DOHH2 (cell line): ENCODE results near the gene PRKD3.

Experiments
- H3F3A ChIP-seq: fragments of 200-600 bp; sonication (generic), shearing (Covaris generic); 2 replicates; pipeline ENCODE4 v1.6.0; 2016; ENCODE audit warnings: antibody characterized with exemption, mild to moderate bottlenecking; ENCODE audit not compliant: control insufficient read depth, insufficient read depth
- H3K27ac ChIP-seq: fragments of 200-600 bp; sonication (generic); 2 replicates; pipeline ENCODE4 v1.5.1; 2014; ENCODE audit warnings: low read depth, mild to moderate bottlenecking, low read length, moderate library complexity
- H3K27me3 ChIP-seq: fragments of 200-600 bp; sonication (generic); 2 replicates; pipeline ENCODE4 v1.6.1; 2014; ENCODE audit warnings: mild to moderate bottlenecking, low read length, mixed read lengths; ENCODE audit not compliant: control insufficient read depth
- H3K36me3 ChIP-seq: fragments of 200-600 bp; sonication (generic); 2 replicates; pipeline ENCODE4 v1.6.1; 2014; ENCODE audit warnings: mild to moderate bottlenecking, low read length, moderate library complexity, mixed read lengths; ENCODE audit not compliant: control insufficient read depth
- H3K4me1 ChIP-seq: fragments of 200-600 bp; sonication (generic); 2 replicates; pipeline ENCODE4 v1.6.1; 2014; ENCODE audit warnings: mild to moderate bottlenecking, low read length, mixed read lengths; ENCODE audit not compliant: control insufficient read depth
- H3K4me2 ChIP-seq: fragments of 200-600 bp; sonication (generic); 2 replicates; pipeline ENCODE4 v1.6.0; 2014; ENCODE audit warnings: mild to moderate bottlenecking, low read length, moderate library complexity
- H3K4me3 ChIP-seq: fragments of 200-600 bp; sonication (generic); 2 replicates; pipeline ENCODE4 v1.5.1; 2014; ENCODE audit warnings: mild to moderate bottlenecking, low read length, mixed read lengths
- H3K79me2 ChIP-seq: fragments of 200-600 bp; sonication (generic); 2 replicates; pipeline ENCODE4 v1.6.1; 2014; ENCODE audit warnings: mild to moderate bottlenecking, low read length, mixed read lengths; ENCODE audit not compliant: control insufficient read depth
- H3K9me2 ChIP-seq: fragments of 200-600 bp; sonication (generic); replicated peaks from 2 replicates; pipeline ENCODE4 v1.6.1; 2014; ENCODE audit warnings: mild to moderate bottlenecking, low read length, mixed read lengths; ENCODE audit not compliant: control insufficient read depth
- H3K9me3 ChIP-seq: fragments of 200-600 bp; sonication (generic); 2 replicates; pipeline ENCODE4 v1.6.1; 2014; ENCODE audit warnings: antibody characterized with exemption, low read length, mixed read lengths; ENCODE audit not compliant: control insufficient read depth, insufficient read depth
- H4K20me1 ChIP-seq: fragments of 200-600 bp; sonication (generic); 2 replicates; pipeline ENCODE4 v1.6.0; 2014; ENCODE audit warnings: low read depth, mild to moderate bottlenecking, antibody characterized with exemption, low read length, moderate library complexity; ENCODE audit not compliant: control insufficient read depth, insufficient read depth
- CTCF ChIP-seq: fragments of 200-600 bp; sonication (generic); IDR thresholded peaks from one replicate; pipeline ENCODE4 v1.5.1; 2014; ENCODE audit warnings: antibody characterized with exemption, mild to moderate bottlenecking, low read depth, low read length; ENCODE audit not compliant: poor library complexity, severe bottlenecking
- EZH2phosphoT487 ChIP-seq: fragments of 200-600 bp; sonication (generic); IDR thresholded peaks from 2 replicates; pipeline ENCODE4 v1.6.1; 2017; ENCODE audit warnings: borderline replicate concordance, mild to moderate bottlenecking, antibody characterized with exemption, low read length, moderate library complexity, mixed read lengths

PRKD3 gene

GRCh38 chr2:37322368-37322767, 2.3 kb downstream of the PRKD3 start:
- H3K4me3 ChIP-seq: peak overlapping the region; percentile 97
- H3K4me2 ChIP-seq: peak overlapping the region; percentile 90

GRCh38 chr2:37321029-37321682, 3.5 kb downstream of the PRKD3 start:
- H3K9me2 ChIP-seq: no peaks in the 10 kb centered on the region
- H3K36me3 ChIP-seq: peaks cover 58% of the 10 kb centered on the region
- peaks cover 13% of the 10 kb centered on the region for H3F3A ChIP-seq
- no peaks in the 10 kb centered on the region for H3K9me3 ChIP-seq
- H3K4me3 ChIP-seq: peak overlapping the region; percentile 97
- peaks cover 63% of the 10 kb centered on the region for H3K4me1 ChIP-seq
- TF ChIP-seq EZH2phosphoT487 (no peak), CTCF (no peak)
- H4K20me1 ChIP-seq: peaks cover 17% of the 10 kb centered on the region
- H3K4me2 ChIP-seq: peak overlapping the region; percentile 90
- peaks cover 10% of the 10 kb centered on the region for H3K27me3 ChIP-seq
- peaks cover 80% of the 10 kb centered on the region for H3K79me2 ChIP-seq
- no peak overlapping the region for H3K27ac ChIP-seq

More at GRCh38 chr2:37322368-37322767, 2.3 kb downstream of the PRKD3 start:
- H4K20me1 ChIP-seq: peaks cover 17% of the 10 kb centered on the region
- H3K27me3 ChIP-seq: peaks cover 10% of the 10 kb centered on the region
- no peak for TF ChIP-seq EZH2phosphoT487
- no peak for TF ChIP-seq CTCF
- H3K4me1 ChIP-seq: peaks cover 65% of the 10 kb centered on the region
- H3K79me2 ChIP-seq: peaks cover 68% of the 10 kb centered on the region
- no peaks in the 10 kb centered on the region for H3K9me3 ChIP-seq
- H3F3A ChIP-seq: peaks cover 23% of the 10 kb centered on the region
- peaks cover 48% of the 10 kb centered on the region for H3K36me3 ChIP-seq
- no peaks in the 10 kb centered on the region for H3K9me2 ChIP-seq
- H3K27ac ChIP-seq: no peak overlapping the region

- Histone ChIP-seq H3K9me3 (no peaks in the 10 kb centered on the region), H3F3A (peaks cover 7% of the 10 kb centered on the region; the same call in 1 of the 2 replicates), H3K27ac (no peak overlapping the region), H3K36me3 (peaks cover 69% of the 10 kb centered on the region), H3K9me2 (no peaks in the 10 kb centered on the region), H3K4me1 (peaks cover 63% of the 10 kb centered on the region), H3K79me2 (peaks cover 92% of the 10 kb centered on the region), H3K27me3 (peaks cover 2% of the 10 kb centered on the region), H3K4me3 (0 out of 2 replicates have a peak overlapping the region, but pooled peaks have one; percentile 9), H4K20me1 (peaks cover 17% of the 10 kb centered on the region), H3K4me2 (peak overlapping the region; percentile 48)
- TF ChIP-seq EZH2phosphoT487 (no peak), CTCF (no peak)
Measured at GRCh38 chr2:37319754-37320609, 4.7 kb downstream of the PRKD3 start.
